Measurements from ENCODE around the gene ZNF358.

Gene ZNF358

DNA sequence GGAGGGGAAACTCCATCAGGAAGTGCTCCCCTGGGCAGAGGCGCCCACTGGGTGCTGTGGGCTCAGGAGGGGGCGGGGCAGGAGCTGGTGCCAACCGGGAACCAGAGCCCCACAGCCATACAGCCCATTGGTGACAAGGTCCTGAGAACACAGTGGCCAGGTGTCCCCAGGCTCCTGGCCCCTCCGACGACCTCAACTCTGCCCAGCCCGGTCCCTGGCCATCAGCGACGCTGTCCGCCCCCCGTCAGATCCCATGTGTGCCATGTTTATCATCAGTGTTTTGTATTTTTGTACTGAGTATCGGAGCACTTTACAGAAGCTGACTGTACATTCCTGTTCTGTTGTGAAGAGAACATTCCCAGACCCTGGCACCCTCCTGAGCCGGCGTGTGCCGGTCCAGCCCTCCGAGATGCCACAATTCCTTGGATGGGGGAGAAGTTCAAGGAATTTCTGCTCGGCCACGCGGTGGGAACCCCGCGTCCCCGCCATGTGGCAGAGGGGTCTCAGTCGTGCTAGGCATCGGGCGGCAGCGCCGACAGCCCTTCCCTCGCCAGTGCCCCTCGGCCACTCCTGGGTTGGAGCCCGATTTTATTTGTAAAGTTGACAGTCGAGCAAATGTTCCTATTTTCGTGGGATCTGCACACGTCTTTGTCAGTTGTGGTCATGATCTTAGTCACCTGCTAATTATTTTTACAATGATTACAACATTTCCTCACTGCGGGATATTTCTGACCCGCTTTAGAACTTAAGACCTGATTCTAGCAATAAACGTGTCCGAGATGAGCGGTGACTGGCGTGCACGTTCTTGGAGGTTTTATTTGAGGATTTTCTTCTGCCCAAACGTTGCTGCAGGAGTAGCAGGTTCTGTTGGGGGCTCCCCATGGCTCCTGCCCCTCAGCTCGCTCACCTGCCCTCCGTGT lies 43.9 kb upstream of the ZNF358 start:
- no peak for DNase-seq (ENCODE audit: extremely low spot score)
- POLR2A ChIA-PET, result no interaction called here
- CTCF ChIA-PET, result interaction anchor here (1.4 kb wide), 1 partner anchor 10 kb away, joined by 5 read pairs; no protein-coding TSS in a partner anchor
- TF ChIP-seq, protein P1, sequence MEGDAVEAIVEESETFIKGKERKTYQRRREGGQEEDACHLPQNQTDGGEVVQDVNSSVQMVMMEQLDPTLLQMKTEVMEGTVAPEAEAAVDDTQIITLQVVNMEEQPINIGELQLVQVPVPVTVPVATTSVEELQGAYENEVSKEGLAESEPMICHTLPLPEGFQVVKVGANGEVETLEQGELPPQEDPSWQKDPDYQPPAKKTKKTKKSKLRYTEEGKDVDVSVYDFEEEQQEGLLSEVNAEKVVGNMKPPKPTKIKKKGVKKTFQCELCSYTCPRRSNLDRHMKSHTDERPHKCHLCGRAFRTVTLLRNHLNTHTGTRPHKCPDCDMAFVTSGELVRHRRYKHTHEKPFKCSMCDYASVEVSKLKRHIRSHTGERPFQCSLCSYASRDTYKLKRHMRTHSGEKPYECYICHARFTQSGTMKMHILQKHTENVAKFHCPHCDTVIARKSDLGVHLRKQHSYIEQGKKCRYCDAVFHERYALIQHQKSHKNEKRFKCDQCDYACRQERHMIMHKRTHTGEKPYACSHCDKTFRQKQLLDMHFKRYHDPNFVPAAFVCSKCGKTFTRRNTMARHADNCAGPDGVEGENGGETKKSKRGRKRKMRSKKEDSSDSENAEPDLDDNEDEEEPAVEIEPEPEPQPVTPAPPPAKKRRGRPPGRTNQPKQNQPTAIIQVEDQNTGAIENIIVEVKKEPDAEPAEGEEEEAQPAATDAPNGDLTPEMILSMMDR (IDR thresholded peaks at IDR 0.05; ENCODE audit: control extremely low read depth, extremely low read depth, low read depth, missing control alignments), result no peak

DNA sequence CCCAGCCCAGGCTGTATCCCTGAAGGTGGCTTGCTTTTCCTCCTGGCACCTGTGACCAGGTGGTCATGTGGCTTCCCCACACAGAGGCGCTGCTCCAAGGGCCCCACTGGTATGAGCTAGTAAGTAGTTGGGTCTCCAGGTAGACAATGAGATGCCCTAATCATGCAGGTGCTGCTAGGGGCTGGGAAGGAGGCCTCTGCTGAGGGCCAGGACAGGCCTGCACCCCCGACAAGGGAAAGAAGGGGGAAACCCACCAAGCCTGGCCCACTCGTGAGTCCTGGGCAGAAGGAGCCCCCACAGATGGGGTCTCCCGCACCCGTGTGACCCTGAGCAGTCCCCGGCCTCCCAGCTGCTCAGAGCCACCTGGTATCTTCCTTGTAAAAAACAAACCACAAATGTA lies 40.2 kb upstream of the ZNF358 start:
- no peak for DNase-seq (ENCODE audit: extremely low spot score)
- TF ChIP-seq, protein P1 (IDR thresholded peaks at IDR 0.05; ENCODE audit: control extremely low read depth, extremely low read depth, low read depth, missing control alignments), result no peak
- CTCF ChIA-PET, result no interaction called here
- POLR2A ChIA-PET, result interaction anchor here (0.6 kb wide), 1 partner anchor 136 kb away, joined by 6 read pairs; no protein-coding TSS in a partner anchor

DNA sequence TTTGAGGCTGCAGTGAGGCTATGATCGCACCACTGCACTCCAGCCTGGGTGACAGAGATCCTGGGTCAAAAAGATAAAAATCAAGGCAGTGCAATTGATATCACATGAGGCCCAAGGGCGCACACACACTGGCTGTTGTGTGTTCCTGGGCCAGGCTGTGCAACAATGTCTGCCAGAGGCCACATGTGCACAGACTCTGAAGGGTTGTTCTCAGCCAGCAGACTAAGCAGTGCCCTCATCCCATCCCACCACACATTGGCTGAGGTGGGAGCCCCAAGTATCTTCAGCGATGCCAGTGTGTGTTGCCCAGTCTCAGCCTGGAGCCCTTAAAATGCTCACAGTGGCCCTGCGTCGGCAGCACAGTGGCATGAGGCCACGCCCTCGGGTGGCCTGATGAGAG lies 39.7 kb upstream of the ZNF358 start:
- no peak for DNase-seq (ENCODE audit: extremely low spot score)
- ChIA-PET POLR2A (no interaction called here), CTCF (no interaction called here)
- TF ChIP-seq, protein P1 (IDR thresholded peaks at IDR 0.05; ENCODE audit: control extremely low read depth, extremely low read depth, low read depth, missing control alignments), result no peak

DNA sequence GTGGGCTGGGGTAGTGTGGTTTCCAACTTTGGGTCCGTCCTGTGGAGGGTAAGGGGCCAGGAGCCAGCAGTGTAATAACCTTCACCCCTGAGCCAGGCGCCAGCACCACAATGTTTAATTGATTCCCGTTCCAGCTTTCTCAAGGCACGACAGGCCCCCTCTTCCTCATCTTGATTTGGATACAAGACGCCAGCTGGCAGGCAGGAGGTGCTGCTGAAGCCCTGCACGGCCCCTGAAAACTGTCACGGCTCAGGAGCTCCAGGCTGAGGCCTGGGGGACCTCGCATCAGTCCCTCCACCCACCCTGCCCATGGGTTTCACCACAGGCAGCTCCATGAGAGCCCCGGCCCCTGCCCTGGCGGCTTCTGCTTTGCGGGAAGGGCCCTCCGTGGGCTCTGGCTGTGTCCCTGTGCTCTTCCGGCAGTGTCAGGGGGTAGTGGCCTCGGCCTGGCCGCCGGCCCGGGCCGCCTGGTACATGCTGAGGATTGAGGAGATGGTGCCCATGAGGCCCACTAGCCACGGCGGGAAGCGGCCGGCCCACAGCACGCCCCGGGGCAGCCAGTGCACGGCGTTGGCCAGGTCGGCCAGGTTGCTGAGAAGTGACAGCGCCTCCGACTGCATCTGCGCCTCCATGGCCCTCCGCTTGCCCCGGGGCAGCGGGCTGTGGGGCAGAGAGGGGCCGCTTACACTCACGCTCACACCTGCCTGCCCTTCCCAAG lies 39.0 kb upstream of the ZNF358 start:
- no peak for DNase-seq (ENCODE audit: extremely low spot score)
- ChIA-PET CTCF (no interaction called here), POLR2A (interaction anchor here (0.5 kb wide), 1 partner anchor 335 kb away, joined by 4 read pairs; no protein-coding TSS in a partner anchor)

DNA sequence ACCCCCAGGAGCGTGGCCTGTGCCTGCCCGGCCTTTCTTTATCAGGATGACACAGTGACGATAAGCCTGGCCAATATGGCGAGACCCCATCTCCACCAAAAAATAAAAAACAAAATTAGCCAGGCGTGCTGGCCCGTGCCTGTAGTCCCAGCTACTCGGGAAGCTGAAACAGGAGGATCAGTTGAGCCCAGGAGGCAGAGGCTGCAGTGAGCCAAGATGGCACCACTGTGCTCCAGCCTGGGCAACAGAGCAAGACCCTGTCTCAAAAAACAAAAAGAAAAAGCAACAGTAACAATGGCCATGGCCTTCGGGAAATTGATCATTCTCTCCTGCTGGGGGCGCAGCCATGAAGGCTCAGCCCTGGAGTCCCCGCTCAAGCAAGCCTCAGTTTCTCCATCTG lies 38.1 kb upstream of the ZNF358 start:
- ChIA-PET POLR2A (interaction anchor here (0.5 kb wide), 1 partner anchor 336 kb away, joined by 4 read pairs; no protein-coding TSS in a partner anchor), CTCF (no interaction called here)
- no peak for DNase-seq (ENCODE audit: extremely low spot score)
- TF ChIP-seq, protein P1 (IDR thresholded peaks at IDR 0.05; ENCODE audit: control extremely low read depth, extremely low read depth, low read depth, missing control alignments), result no peak

More for the DNA sequence above, 39.0 kb upstream of the ZNF358 start:
- TF ChIP-seq, protein P1 (IDR thresholded peaks at IDR 0.05; ENCODE audit: control extremely low read depth, extremely low read depth, low read depth, missing control alignments), result no peak

DNA sequence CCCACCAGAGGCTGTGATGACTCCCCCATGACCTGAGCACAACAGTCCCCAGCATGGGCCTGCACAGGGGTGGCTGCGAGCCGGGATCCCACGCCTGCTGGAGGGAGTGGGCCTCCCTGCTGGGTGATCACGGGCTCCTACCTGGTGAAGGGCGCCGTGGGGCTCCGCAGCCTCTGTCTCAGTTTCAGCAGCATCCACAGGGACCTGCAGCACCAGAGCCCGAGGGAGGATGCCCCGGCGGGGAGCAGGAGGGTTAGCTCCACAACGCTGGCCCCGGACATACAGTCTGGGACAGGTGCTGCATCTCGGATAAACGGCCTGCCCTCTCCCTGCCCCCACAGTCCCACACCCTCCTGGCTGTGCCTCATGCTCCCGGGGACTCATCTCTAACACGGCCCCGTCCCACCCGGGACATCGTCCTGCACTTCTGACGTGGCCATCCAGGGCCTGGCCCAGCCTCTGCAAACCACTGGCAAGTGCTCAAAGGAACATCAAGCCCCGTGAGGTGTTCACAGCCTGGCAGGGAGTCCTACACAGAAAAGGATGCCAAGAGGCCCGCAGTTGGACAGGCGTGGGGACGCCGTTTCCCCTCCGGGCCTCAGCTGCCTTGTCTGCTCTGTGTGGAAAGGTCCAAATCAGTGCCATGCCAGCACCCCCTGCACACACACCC lies 37.6 kb upstream of the ZNF358 start:
- TF ChIP-seq, protein P1 (IDR thresholded peaks at IDR 0.05; ENCODE audit: control extremely low read depth, extremely low read depth, low read depth, missing control alignments), result no peak
- ChIA-PET POLR2A (no interaction called here), CTCF (no interaction called here)
- no peak for DNase-seq (ENCODE audit: extremely low spot score)
